GM21529 (cell line): ENCODE measurements around the gene CIZ1.
"Not testable (repeated sequence)": the region's sequence is repeated elsewhere in the genome, so short reads cannot be mapped to it uniquely, and the experiment has no call there.

Source experiments
- ATAC-seq: cut with Tn5 transposase; IDR thresholded peaks from one replicate; pipeline ENCODE4 v1.9.1; 2021; ENCODE audit not compliant: unreplicated experiment

CIZ1 gene, protein sequence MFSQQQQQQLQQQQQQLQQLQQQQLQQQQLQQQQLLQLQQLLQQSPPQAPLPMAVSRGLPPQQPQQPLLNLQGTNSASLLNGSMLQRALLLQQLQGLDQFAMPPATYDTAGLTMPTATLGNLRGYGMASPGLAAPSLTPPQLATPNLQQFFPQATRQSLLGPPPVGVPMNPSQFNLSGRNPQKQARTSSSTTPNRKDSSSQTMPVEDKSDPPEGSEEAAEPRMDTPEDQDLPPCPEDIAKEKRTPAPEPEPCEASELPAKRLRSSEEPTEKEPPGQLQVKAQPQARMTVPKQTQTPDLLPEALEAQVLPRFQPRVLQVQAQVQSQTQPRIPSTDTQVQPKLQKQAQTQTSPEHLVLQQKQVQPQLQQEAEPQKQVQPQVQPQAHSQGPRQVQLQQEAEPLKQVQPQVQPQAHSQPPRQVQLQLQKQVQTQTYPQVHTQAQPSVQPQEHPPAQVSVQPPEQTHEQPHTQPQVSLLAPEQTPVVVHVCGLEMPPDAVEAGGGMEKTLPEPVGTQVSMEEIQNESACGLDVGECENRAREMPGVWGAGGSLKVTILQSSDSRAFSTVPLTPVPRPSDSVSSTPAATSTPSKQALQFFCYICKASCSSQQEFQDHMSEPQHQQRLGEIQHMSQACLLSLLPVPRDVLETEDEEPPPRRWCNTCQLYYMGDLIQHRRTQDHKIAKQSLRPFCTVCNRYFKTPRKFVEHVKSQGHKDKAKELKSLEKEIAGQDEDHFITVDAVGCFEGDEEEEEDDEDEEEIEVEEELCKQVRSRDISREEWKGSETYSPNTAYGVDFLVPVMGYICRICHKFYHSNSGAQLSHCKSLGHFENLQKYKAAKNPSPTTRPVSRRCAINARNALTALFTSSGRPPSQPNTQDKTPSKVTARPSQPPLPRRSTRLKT

DNA sequence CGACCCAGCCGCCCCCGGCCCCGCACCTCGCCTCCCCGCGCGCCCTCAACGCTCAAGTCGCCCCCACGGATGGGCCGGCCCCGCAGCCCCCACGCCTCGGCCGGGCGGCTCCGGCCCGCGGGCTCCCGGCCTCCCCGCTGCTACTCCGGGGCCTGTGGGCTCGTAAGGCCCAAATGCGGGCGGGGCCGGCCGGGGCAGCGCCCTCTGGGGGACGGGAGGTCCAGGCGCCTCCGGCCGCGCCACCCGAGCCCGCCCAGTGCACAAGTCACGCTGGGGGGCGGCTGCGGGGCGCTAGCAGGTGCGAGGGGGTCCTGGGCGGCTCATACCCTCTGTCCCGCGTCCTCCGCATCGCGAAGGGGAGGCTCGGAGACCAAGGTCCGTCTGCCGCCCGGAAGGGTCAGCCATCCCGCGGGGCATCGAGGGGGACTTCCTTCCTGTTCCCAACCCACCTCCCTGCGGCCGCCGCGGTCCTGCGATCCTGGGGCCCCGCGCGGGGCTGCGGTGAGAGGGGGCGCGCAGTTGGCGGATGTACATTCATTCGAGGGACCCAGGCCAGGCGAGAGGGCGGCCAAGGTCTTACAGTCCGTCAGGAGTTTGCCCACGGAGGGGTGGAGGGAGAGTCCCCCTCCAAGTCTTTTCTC, at the start of gene CIZ1:
Gene CIZ1, minus strand, starts transcription at position 167 of the 641 bp plus-strand sequence. CDS start 715 bp downstream, outside the sequence.
- peak; percentile 78 for ATAC-seq

DNA sequence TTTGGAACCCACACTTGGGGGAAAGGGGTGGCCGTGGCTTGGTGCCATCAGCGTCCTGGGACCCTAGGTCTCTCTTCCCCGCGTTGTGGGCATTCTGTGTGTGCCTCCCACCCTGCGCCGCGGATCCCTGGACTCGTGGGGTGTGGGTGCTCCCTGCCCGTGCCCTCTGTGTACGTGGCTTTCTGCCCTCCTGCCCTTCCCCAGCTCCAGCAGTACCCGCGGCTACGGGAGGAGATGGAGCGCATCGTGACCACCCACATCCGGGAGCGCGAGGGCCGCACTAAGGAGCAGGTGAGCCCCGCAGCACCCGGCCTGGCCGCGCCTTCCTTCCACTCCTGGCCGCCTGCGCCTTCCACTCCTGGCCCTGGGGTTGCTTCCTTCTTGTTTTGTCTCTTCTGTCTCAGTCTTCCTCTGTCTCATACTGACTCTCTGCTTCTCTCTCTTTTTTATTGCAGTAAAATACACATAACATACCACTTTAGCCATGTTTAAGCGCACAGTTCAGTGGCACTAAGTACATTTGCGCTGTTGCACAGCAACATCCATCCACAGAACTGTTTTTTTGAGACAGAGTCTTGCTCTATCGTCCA, 42.5 kb upstream of the CIZ1 start:
- ATAC-seq = no peak

DNA sequence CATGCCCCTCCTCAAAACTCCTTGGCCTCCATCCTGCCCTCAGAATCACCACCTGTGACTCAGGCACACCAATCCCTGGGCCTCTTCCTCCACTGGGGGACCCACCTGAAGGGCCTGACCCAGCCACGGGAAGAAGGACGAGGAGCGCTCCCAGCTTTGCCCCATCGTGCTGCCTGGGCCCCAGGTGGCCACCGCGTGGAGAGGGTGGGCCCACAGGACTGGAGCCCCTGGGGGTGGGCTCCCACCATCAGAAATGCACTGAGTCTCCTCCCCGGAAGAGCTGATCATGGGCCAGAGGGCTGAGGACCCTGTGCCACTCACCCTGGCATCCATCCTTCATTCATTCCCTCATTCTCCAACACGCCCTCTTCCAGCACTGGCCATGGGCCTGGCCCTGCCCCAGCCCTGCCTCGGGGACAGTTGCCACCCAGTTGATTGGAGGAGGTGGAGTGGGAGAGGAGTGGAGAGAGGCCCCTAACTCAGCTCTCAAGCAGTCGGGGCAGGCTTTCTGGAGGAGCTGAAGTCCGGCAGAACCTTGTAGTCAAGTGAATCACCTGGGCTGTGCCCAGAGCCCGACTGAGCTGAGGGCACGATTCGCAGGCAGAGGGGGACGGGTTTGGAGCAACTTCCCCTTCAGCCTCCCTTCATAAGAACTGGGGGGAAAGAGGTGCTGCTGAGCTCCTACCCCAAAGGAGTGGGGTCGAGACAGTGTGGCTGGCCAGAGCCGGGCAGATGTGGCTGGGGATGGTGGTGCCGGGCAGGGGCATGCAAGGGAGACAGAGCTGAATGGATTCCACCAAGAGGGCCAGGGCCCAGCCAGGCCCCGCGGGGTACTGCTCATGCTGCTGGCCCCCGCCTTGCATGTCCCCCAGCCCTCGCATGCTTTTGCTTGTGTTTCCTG, 41.4 kb upstream of the CIZ1 start:
- ATAC-seq = no peak

DNA sequence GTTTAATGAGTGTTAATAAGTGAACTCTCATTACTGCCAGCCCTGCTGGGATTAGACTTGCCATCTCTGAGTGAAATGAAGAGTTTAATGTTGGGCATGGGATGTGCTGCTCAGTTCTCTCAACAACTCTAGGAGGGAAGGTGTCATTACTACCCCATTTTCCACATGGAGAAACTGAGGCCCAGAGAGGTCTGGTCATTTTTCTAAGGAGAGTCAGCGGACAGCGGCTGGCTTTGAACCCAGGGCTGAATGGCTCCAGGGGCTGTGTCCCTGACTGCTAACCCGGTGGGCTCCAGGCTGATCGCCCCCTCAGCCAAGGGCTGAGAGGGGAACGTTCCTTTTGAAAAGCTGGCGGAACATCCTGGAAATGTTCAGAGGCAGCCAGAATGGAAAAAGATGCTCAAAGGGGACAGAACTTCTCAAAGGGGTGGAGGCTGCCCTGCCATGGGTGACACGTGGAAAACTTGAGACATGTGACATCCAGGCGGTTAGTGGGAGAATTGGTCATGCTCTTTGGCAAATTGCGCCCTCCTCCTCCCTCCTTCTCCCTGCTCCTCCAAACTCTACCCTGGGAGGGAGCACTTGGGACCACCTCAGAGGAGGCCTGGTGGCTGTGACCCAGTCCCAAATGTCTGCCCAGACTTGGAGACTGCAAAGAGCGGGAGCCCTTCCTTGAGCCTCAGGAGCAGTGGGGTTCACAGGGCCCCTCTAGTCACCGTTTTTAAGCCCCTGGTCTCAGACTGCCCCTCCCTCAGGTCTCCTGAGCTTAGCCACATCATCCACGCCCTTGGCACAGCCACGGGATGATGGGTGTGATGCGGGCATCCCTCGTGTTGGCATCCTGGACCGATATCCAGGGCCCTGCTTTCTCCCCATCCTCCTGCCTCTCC, 40.5 kb upstream of the CIZ1 start:
- no peak for ATAC-seq

DNA sequence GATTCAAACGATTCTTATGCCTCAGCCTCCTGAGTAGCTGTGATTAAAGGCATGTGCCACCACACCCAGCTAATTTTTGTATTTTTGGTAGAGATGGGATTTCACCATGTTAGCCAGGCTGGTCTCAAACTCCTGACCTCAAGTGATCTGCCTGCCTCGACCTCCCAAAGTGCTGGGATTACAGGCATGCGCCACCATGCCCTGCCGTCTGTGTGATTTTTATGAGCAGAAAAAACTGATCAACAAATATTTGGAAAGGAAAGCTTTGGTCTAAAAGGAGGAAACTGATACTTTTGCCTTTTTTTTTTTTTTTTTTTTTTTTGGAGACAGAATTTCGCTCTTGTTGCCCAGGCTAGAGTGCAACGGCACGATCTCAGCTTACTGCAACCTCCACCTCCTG, 39.5 kb upstream of the CIZ1 start:
- ATAC-seq = not testable (repeated sequence)

DNA sequence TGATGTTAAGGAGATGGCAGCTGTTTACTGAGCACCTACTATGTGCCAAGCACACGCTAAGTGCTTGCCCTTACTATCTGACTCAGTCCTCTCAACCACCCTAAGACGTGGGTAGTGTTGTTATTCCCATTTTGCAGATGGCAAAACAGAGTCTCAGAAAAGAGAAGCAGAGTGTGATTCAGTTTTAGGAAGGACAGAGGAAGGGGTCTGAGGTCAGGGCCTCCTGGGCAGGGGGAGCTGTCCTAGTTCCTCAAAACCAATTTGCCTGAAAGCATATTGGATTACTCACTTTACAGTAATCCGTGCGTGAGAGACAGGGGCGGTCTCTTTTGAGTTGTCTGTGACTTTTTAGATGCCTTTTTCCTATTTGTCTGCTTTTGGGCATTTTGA, 35.0 kb upstream of the CIZ1 start:
- no peak for ATAC-seq

DNA sequence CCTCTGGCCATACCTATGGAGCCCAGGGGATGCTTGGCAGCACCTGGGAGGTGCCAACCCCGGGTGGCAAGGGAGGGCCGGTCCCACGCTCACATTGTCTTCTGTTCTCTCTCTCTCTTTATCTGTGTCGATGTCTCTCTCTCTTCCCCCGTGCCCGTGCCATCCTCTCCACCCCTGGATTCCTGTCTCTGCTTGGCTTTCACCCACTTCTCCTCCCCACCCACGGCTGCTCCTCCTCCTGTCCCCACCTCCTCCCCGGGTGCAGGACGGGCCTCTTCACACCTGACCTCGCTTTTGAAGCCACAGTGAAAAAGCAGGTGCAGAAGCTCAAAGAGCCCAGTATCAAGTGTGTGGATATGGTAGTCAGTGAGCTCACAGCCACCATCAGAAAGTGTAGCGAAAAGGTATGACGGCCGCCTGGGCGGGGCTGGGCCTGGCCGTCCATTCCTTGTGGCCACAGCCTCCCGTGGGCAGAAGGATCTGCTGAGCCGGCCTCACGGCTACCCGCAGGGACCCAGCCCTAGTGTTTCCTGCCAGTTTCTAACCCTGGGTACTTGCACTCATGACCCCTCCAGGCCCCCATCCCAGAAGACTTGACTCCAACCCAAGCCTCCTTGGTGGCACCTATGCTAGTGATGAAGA, 34.5 kb upstream of the CIZ1 start:
- ATAC-seq = no peak

DNA sequence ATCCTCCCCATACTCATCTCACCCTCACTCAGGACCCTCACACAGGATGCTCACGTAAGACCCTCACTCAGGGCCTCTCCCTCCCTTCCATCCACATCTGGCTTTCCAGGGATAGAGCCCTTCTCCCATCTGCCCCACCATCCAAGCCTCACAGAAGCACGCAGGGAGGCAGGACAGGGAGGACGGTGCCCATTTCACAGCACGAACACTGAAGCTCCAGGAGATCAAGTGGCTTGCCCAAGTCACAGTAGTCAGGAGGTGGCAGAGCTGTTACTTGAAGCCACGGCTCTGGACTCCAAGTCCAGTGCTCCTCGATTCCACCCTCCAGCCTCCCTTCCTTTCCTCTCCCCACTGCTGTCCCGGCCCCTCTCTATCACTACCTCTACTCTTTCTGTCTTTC, 33.5 kb upstream of the CIZ1 start:
- ATAC-seq = no peak

DNA sequence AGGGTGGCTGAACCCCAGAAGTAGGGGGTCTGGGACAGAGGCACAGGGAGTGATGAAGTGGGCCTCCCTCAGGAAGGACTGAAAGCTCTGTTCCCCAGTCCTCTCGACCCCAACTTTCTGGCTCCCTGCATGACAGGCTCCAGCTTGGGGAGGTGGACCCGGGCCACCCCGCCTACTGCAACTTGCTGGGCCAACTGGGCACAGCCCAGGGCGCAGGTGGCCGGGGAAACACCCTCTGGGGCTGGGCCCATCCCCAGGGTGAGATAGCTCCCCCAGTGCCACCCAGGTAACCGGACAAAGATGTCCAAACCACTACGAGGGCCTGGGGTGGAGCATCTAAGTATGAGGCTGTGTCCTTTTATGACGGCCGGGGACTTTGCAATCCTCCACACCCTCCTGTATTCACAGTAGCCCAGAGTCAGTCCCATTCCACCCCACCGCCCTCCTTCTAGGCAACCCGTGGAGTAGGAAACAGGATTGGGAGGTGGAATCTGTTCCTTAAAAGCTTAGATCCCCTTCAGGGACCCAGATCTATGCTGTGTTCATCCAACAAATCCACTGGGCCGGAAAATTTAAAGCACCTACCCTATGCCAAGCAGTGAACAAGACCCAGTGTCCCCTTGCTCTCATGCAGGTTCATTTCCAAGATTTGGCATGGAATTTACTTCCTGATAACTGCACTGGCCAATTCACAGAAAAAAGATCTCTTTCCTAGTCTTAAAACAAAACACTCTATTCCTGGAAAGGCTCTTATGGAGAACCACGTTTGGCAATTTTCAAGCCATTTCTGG, 31.7 kb upstream of the CIZ1 start:
- no peak for ATAC-seq

DNA sequence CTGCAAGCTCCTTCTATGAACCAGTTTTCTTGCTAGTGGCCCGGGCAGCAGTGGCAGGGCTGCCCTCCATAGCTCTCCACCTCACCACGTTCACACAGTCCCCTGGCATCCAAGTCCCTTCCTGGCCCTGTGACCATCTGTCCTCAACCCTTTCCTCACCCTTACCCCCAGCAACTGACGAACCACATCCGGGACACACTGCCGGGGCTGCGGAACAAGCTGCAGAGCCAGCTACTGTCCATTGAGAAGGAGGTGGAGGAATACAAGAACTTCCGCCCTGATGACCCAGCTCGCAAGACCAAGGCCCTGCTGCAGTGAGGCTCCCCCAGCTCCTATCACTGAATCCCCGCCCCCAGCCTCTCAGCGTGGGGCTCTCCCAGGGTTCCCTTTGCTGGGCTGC, 30.7 kb upstream of the CIZ1 start:
- ATAC-seq = no peak

DNA sequence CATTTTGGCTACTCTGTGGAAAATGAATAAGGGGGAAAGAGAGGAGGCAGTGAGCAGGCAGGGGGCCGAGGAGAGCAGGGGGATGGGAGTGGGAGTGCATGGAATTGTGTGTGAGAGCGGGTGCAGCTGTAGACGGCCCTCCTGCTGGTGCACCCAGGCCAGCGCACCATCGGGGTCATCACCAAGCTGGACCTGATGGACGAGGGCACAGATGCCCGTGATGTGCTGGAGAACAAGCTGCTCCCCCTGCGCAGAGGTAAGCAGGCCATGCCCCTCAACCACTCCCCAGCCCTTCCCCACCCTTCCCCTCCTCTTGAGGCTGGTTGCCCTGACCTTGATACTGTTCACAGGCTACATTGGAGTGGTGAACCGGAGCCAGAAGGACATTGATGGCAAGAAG, 28.5 kb upstream of the CIZ1 start:
- no peak for ATAC-seq

DNA sequence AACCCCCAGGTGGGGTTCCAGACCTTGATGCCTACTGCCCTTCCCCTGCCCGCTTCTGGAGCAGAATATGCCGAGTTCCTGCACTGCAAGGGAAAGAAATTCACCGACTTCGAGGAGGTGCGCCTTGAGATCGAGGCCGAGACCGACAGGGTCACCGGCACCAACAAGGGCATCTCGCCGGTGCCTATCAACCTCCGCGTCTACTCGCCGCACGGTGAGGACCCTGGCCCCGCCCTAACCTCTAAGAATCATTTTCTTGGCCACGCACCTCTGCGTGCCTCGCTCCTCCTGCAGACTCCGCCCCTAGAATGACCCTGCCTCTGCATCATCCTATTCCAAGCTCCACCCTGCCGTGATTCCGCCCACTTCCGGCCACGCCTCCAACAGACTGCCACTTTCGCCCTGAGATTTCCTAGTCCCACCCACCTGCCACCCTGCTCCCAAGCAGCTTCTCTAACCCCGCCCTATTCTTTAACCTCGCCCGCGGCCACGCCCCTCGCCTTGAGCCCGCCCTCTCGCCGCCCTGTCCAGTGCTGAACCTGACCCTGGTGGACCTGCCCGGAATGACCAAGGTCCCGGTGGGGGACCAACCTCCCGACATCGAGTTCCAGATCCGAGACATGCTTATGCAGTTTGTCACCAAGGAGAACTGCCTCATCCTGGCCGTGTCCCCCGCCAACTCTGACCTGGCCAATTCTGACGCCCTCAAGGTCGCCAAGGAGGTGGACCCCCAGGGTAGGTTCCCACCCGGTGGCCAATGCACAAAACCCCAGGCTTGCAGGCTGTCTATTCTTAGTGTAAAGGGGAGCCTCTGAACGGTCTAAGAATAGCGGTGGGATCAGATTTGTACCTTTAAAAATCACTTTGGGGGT, 27.4 kb upstream of the CIZ1 start:
- peak; percentile 92 for ATAC-seq

DNA sequence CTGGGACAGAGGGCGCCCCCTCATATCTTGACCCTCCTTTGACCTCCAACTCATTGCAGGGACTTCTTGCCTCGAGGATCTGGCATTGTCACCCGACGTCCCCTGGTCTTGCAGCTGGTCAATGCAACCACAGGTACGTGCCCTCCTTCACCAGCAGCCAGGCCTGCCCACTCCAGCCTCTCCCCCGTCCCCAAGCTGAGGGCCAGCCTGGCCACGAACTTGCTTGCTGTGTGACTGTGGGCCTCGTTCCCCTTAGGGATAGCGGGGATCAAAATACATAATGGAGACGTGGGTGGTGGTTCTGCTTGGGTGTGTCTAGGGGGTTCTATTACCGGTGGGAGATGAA, 26.8 kb upstream of the CIZ1 start:
- no peak for ATAC-seq

DNA sequence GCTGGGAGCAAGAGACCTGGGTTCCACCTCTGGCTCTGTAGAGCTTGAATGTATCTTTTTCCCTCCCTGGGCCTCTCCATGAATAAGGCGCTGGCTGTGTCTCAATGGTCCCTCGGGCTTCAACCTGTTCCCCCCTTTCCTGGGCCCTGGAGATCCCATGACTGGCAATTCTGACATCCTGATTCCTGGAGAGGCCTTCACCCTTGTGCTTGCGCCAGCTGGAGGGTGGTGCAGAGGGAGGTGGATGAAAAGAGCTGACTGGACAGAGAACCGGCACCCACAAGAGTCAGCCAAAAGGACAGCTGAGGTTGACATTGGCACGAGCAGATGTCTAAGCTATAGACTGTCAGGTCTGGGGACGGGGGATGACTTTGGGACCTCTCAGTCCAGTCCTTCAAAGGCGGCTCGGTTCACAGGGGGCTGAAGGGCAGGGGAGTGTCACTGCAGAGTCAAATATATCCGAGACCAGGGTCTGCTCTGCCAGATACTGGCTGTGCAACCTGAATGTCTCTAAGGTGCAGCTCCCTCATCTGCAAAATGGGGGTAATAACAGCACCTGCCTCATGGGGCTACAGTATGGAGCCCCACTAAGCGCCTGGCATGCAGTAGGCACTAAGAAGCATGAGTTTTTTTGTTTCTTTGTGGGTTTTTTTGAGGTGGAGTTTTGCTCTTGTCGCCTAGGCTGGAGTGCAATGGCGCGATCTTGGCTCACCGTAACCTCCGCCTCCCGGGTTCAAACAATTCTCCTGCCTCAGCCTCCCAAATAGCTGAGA, 25.6 kb upstream of the CIZ1 start:
- no peak for ATAC-seq

DNA sequence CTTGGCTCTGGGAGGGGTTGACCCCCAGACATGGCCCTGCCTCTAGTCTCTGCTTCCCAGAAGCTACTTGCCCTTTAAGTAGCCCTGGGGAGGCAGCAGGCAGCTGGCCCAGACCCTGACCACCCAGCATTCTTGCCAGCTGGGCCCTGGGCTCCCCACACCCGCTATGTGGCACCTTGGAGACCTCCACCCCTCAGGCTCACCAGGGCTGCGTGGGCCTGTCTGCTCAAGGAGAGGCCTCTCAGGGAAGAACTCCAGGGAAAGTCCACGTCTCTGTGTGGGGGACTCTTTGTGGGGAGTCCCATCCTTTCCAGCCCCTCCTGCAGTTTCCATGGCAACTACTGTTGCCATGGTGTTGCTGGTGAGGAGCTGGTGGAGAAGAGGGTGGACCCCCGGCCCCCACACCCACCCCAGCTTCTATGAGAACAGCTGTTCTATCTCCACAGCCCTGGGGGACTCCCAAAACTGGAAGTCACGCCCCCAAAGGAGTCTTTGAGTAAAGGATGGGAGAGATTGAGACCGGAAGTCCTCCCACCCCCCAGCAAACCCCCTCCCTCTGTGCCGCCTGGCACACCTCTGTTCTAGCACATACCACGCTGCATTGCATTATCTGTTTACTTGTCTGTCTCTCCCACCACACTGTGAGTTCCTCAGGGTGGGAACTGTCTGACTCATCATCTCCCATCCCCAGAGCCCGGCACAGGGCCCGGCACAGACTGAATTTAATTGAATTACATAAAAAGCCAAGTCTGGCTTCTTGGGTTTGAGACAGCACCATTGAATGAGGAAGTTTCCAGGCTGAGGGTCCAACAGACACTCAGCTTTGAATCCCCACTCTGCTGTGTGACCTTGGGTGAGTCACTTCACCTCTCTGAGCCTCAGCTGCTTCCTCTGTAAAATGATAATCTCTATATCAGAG, 24.4 kb upstream of the CIZ1 start:
- no peak for ATAC-seq
